GM21723 (cell line): ENCODE results near the gene SH3TC2.

Experiments
- ATAC-seq: cut with Tn5 transposase; IDR thresholded peaks from one replicate; pipeline ENCODE4 v1.9.1; 2021; ENCODE audit warnings: mild to moderate bottlenecking, moderate library complexity; ENCODE audit not compliant: unreplicated experiment

The SH3TC2 gene

DNA sequence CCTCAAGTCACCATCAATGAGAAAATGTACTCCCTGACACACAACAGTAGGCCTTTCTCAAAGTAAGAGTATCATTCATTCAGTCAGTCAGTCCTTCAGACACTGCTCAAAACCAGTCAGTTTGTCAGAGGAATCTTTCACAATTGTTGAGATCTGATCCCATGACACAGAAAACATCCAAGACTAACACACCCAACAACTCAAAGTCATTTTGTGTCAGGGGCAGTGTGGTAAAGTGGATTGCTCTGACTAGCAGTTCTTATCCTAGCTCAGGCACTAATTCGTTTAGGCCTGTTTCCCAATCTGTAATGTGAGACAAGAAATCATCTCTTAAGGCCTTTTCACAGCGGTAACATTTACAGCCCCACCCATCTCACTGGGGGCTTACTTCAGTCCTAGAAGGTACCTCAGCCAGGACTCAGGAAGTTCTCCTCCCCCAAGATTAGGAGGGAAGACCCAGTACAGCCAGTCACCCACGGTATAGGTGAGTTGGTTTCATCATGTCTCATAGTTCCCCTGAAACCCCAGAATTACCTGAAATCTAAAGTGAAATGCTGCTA, 31.9 kb downstream of the SH3TC2 start:
- no peak for ATAC-seq

DNA sequence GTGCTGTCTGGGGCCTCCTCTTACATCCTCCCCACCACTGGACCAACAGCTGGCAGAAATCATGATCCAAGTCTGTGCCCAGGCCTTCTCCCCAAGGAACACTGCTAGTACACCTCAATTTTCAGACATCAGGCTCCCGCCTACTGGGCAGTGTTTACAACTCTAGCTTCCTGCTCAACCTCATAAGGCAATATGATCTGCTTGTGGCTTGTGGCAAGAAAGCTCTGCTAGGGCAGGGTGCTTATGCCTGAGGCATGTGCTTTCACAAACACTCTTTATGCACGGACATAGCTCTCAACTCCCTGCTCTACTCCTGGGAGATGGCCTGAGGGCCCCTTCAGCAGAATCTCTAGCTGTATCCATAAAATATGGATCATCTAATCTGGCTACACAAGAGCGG, 32.5 kb downstream of the SH3TC2 start:
- ATAC-seq, result no peak

DNA sequence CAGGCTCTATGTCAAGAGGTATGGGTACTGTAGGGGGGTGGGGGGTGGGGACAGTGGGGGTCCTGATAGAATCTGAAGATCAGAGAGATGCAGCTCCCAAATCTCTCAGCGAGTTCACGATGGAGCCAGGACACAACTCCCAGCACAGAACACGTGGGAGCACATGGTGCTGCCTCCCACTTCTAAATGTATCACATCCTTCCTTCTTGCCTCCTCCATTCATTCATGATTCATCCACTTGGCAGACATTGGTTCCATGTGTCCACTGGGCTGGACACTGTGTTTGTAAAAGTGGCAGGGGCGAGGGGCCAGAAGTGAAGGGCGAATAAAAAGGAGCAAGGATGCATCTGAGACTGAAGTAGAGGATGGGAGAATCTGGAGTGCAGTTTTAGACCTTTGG, 33.9 kb downstream of the SH3TC2 start:
- ATAC-seq, result no peak

DNA sequence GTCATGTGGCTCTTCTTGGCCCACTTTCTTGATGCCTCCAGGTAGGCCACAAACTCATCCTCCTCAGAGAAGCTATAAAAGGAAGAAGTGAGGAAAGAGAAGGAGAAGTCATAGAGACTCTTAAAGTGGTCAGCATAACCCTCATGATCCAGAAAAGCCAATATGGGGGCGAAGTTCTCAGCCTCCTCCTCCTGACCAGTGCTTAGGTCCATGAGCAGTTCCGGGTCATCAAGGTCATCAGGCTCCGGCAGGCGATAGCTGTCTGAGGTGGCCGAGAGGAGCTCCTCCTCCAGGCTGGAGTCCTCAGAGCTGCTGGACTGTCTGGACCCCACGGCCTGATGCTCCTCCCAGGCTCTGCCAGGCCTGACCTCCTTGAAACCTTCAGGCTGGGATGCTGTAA, 34.7 kb downstream of the SH3TC2 start:
- no peak for ATAC-seq

DNA sequence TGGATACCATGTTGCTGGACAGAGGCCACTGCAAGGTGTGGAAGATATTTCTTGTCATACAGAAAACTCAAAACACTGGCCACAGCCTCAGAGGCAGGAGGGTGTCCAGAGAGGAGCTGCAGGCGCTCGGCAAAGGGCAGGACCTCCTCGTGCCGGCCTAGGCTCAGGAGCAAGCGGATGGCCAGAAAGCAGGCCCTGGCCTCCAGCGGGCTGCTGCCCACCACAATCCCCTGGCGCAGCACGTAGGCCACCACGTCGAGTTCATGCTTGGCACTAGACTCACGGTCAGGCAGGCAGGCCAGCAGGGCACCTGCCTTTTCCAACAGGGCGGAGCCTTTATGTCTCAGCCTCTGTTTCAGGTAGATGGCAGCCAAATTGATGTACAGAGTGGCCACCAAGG, 35.2 kb downstream of the SH3TC2 start:
- ATAC-seq, result no peak

DNA sequence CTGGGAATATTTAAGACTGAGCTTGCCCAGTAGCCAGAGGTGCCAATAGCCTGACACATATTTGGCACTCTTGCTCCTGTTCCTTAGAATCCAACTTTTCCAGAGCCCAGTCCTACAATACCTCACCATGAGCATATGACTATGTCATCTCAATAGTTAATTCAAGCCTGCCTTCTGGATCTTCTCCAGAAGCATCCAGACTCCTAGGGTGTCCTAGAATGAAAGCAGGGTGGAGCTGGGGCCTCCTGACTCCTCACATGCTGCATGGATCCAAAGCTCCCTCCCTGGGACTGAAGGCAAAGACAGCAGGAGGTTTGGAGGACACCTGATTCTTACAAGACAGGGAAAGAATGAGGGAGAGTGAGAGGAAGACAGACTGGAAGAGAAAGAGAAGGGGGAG, 37.9 kb downstream of the SH3TC2 start:
- no peak for ATAC-seq

DNA sequence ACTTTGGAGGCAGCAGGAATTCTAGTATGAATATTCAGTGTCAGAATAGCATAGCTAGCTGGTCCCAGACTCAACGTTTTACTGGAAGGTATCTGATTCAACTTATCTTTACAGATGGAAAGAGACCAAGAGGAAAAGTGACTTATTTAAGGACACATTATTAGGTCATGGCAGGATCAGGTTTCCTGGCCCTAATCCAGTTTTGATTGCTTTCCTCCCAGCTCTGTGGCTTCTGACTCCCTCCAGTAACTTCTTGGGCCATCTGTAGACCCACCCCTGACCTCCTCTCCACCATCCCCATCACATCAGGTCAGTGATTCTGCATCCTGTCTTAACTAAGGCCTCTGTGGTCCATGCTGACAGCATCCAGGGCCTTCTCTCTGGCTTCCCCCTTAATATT, 38.4 kb downstream of the SH3TC2 start:
- ATAC-seq, result no peak

DNA sequence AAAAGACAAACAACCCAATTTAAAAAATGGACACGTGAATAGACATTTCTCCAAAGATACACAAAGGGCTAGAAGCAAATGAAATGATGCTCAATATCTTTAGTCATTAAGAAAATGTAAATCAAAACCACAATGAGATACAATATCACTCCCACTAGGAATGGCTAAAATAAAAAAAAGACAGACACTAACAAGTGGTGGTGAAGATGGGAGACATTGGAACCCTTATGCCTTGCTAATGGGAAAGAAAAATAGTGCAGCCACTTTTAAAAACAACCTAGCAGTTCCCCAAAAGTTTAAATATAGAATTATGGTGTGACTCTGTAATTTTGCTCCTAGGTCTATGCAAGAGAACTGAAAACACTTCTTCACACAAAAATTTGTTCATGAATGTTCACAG, 40.7 kb downstream of the SH3TC2 start:
- ATAC-seq, result no peak

DNA sequence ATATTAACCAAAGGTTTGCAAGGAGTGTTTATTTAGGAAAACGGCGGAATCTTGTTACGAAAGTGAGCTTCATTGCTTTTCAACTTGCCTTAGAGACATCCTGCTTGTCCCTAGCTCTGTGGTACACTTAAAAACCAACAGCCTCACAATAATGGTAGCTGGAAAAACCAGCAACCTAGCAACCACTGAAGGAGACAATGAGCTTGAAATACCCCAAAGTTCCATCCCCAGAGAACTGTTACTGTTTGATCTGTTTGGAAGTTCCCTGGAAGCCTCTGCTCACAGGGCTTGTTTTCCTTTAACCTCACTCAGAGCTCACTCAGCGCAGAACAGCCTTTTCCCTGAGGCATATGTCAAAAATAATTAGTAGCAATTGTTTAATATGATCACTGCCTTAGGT, 43.2 kb downstream of the SH3TC2 start:
- ATAC-seq, result no peak

DNA sequence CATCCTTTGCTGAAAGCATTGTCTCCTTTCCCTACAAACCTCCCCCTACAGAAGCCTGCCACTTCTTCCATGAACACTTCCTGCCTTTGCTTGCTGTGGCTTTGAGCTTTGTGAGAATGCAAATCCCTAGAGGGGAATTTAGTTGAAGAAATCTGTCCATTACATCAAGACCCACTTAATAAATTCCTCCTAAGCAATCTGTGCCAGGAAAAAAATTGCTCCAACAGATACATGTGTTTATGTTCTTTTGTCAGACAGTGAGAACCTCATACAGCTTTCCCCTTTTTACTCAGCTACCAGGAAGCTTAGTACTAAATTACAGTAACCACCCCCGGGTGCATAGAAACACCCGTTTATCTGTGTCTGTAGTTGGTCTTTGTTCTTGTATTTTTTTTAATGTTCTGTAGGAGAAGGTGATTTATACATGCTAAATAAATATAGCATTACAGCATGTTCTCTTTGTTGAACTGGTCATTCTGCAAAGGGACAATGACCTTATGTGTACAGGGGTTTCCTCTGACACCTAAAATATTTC, 43.9 kb downstream of the SH3TC2 start:
- no peak for ATAC-seq

DNA sequence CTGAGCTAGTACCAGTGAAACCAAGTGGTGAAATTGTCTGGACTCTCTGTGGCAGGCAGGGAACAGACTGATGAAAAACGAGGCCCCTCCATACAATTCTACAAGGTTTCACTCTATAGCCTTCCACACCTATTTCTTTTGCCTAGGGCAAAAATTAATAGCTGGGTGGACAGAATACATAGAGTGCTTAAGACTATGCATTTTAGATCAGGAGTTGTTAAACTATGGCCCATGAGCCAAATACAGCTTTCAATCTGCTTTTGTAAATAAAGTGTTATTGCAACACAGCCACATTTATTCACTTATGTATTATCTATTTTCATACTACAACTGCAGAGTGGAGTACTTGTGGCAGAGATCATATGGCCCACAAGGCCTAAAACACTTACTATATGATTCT, 45.2 kb downstream of the SH3TC2 start:
- ATAC-seq, result no peak

DNA sequence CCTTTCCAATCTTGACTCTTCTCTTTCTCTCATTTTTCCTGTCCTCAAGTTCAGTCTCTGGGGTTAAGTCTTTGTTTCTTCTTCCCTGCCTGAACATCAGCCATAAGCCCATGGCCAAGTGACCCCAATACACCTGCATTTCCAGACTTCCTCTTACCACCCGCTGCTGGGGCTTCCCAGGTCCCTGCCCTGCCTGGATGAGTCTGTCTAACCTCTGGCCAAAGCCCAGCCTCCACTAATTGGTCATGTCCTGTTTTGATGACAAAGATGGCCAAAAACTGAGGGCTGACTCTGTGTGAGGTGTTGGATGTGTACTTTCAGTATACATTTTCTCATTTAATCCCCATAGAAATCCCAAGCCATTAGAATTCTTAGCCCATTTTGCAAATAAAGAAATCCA, 47.3 kb downstream of the SH3TC2 start:
- no peak for ATAC-seq

DNA sequence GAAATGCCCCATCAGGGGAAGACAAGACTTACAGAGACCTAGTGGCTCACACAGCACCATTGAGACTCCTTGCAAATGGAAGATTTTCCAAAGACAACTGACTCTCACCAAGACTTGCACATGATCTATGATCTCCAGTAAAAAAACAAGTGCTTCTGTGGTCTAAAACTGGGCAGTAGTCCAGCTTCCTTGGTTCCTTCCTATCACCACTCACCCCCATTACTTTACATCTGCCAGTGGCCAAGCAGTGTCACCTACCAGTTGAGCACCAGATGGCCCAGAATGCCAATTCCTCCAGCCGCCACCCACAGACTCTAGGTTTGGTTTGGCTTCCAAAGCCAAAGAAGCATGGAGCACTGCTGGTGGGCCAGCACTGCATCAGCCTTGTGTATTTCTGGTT, 47.7 kb downstream of the SH3TC2 start:
- no peak for ATAC-seq

DNA sequence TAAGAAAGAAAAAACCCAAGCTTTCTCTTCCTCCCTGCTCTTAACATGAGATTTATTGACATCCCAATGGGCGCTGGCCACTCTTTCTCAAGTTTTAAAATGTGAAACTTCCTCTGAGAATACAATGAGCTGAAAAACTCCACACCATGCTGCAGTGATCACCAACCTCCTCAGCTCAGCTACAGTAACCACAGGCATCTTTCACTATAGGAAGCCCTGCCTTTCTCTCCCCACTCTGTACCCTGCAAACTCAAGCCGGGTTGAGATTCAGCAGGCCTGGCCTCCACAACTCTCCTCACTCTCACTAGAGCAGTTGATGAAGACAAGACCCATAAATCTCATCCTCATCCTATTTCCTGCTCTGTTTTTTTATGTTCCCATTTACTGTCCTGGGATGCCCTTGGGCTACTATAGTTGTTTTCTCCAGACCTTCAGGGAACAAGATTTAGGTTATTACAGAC, 48.3 kb downstream of the SH3TC2 start:
- ATAC-seq, result no peak

DNA sequence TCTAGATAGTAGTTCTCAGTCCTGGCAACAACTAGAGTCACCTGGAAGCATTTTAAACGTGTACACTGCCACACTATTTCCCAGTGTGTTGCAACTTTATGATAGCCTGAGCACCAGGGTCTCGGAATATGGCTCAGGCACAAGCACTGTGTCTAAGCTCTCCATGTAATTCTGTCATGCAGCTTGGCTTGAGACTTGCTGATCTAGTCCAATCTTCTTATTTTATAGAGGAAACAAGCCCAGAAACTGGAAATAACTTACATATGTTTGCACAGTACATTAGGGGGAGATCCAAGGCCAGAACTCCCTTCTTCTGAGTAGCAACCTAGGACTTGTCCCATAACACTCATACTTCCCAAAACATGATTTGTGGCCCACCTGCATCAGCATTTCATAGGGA, 49.1 kb downstream of the SH3TC2 start:
- ATAC-seq, result no peak

DNA sequence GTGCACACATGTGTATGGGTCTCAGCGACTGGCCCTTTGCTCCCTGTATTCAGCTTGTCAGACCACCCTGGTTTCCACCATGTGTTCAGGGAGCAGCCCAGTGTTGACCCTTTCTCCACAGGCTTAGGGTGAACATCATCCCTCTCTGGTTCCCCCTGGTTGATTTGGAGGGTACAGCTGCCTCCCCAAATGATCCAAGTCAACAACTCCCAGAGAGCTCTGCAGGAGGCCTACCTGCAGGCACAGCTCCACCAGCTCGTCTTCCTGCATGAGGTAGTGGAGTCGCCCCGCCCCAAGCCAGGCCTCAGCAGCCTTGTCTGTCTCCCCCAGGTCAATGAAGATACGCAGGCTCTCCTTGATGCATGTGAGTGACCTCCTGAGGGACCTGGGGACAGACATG, 50.5 kb downstream of the SH3TC2 start:
- no peak for ATAC-seq

DNA sequence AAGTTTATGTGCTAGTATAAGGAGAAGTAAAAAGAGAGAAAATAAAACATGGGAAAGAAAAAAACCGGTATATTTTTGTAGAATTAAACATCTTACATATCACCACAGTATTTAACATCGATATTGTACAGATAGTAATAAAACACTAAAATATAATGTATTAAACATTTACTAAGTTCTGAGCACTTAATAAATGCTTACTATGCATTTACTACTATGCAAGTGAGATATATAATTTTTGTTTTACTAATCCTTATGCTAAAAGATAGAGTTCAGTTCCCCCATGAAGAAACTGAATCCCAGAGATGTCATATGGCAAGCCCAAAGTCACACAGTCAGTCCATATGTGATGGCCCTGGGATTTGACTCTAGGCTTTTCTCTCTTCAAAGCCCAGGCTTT, 51.1 kb downstream of the SH3TC2 start:
- ATAC-seq, result no peak

DNA sequence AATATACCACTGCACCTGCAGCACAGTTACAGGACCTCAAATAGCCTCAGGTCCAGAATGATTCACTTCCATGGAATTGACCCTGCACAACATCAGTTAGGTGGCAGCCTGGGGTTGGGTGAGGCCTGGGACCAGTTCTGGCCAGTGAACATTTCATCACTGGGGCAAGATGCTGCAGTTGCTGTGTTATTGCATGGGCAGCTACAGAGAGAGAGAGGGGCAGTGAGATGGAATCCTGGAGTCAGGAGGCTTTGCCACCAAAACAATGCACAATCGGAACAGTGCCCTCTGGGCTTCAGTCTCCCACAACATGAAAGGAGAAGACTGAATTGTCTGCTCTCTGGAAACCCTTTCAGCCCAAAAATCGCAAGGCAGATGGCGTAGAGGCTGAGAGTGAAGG, 51.8 kb downstream of the SH3TC2 start:
- ATAC-seq, result no peak

DNA sequence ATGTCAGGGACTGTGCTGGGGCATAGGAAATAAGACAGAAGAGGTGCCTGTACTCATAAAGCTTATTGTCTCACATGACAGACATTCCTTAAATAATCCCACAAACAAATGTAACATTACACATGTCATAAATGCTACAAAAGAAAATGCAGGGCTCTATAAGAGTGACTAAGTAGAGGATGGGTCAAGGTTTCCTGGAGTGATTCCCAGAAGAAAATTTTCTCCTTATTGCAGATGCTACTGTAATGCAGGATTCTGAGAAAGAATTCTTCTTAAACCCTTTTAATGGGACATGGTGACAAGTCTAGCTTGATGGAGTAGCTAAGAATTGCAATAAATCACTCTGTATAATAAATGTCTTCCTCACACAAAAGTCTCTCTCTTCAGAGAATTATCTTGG, 55.7 kb downstream of the SH3TC2 start:
- no peak for ATAC-seq

DNA sequence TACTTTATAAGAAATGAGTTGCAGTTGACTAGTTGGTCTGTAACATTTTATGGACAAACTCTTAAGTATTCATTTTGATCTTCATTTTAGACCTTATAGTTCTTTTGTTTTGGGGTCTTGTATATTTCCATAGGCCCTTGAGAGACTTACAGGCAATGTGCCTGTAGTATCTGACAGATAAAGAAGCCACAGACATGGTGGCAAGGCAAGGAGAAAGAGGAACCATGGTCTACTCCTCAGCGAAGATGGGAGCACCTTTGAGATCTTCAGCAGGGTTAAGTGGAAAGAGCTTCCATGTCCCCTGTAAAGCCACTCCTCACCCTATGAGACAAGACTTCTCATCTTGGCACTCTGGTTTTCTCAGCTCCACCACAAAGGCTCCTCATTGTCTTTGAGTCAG, 56.4 kb downstream of the SH3TC2 start:
- ATAC-seq, result no peak

DNA sequence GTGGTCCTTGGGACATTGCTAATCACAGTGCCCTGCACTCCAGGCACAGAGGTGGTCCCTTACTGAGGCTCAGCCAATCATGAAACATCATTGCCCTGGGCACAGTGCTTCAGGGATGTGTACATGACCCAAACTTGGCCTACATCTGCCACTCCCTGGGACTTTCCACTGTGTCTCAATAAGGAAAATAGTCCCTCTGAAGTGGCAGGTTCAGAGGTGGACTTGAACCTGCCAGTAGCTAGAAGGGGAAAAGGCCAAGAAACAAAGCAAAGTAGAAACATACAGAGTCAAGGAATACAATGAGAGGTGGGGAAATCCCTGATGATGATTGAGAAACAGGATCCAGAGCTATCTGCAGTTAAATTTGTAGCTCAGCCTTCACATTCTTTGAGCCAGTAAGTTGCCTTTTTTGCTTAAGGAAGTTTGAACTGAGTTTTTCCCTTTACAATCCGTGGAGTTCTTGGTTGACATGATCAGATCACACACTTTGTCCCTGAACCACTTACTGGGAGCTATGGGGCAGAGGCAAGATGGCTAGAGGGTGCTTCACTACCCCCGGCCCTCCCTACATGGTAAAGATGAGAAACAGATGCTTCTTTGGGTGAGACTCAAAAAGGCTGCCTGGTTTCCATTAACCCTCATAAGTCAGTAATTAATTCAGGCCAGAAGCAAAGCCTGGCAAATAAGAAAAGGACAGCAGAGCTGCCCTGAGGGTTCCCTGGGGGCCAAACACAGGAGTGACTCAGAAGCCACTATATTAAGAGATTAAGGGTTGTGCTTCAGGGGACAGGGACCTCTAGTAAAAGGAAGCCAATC, 57.6 kb downstream of the SH3TC2 start:
- no peak for ATAC-seq

DNA sequence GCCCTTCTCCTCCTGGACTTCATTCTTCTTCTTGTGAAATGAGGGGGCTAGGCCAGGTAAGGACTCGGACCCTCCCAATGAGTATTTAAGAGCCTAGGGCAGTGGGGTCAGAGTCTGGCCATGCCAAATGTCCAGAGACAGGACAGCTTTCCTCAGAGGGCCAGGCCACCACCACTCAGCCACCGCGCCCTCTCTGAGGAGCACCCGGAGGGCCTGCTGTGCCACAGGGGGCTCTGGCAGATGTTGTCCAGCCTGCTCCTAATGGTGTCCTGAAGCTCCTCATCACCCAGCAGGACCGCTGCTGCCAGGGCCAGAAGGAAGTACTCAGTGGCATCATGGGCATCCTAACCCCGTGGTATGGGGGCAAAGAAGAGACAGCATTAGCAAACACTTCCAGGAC, 58.3 kb downstream of the SH3TC2 start:
- no peak for ATAC-seq
